ENCODE data around the gene SEPTIN6.

Gene SEPTIN6

GRCh38 chrX:119647552-119648420 is 45.2 kb downstream of the SEPTIN6 start:
- no peak for DNase-seq (ENCODE audit: low read depth)
- H3K4me3 ChIP-seq (ENCODE audit: low read length) = no peak overlapping the region
- TF ChIP-seq, protein P1, sequence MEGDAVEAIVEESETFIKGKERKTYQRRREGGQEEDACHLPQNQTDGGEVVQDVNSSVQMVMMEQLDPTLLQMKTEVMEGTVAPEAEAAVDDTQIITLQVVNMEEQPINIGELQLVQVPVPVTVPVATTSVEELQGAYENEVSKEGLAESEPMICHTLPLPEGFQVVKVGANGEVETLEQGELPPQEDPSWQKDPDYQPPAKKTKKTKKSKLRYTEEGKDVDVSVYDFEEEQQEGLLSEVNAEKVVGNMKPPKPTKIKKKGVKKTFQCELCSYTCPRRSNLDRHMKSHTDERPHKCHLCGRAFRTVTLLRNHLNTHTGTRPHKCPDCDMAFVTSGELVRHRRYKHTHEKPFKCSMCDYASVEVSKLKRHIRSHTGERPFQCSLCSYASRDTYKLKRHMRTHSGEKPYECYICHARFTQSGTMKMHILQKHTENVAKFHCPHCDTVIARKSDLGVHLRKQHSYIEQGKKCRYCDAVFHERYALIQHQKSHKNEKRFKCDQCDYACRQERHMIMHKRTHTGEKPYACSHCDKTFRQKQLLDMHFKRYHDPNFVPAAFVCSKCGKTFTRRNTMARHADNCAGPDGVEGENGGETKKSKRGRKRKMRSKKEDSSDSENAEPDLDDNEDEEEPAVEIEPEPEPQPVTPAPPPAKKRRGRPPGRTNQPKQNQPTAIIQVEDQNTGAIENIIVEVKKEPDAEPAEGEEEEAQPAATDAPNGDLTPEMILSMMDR (conservative IDR thresholded peaks at IDR 0.05; ENCODE audit: low read depth, low read length) = no peak

DNA sequence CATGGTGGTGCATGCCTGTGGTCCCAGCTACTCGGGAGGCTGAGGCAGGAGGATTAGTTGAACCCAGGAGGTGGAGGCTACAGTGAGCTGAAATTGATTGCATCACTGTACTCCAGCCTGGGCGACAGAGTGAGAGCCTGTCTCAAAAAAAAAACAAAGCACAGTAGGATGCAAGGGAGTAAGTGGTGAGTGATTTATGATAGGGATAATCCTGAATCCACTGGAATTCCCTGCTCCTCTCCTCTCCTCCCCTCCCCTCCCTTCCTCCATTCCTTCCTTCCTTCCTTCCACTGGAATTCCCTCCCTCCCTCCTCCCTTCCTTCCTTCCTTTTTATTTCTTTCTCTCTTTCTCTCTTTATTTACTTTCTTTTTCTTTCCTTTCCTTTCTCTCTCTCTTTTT is 45.9 kb downstream of the SEPTIN6 start:
- DNase-seq (ENCODE audit: low read depth) = no peak

GRCh38 chrX:119646515-119646914 is 46.5 kb downstream of the SEPTIN6 start:
- DNase-seq (ENCODE audit: low read depth) = no peak
- TF ChIP-seq, protein P1 (conservative IDR thresholded peaks at IDR 0.05; ENCODE audit: low read depth, low read length) = no peak
- H3K4me3 ChIP-seq (ENCODE audit: low read length) = no peak overlapping the region

More for the DNA sequence above, 45.9 kb downstream of the SEPTIN6 start:
- TF ChIP-seq, protein P1 (conservative IDR thresholded peaks at IDR 0.05; ENCODE audit: low read depth, low read length) = no peak
- no peak overlapping the region for H3K4me3 ChIP-seq (ENCODE audit: low read length)

- H3K4me3 ChIP-seq (ENCODE audit: low read length) = no peak overlapping the region
- DNase-seq (ENCODE audit: low read depth) = no peak
- TF ChIP-seq, protein P1 (conservative IDR thresholded peaks at IDR 0.05; ENCODE audit: low read depth, low read length) = no peak
Observed at GRCh38 chrX:119643696-119644095, 49.3 kb downstream of the SEPTIN6 start.
